Smooth muscle cell (in vitro differentiated cells): ENCODE measurements around the gene PPP1R14D. TPM values are rescaled to one million over a fixed set of nuclear protein-coding genes. Genes with fewer than 3 reads are reported as not detected.

Source experiments
- DNase-seq: peaks from one replicate; lab custom pipeline; 2025; ENCODE audit not compliant: unreplicated experiment; lab: John Stamatoyannopoulos, UW
- H2AFZ ChIP-seq: fragments of 200-600 bp; sonication (generic); 2 replicates; pipeline ENCODE4 v1.6.0; 2016; ENCODE audit warnings: antibody characterized with exemption, low read depth, mild to moderate bottlenecking
- H3F3A ChIP-seq: fragments of 200-600 bp; sonication (generic); 2 replicates; pipeline ENCODE4 v1.6.0; 2017; ENCODE audit warnings: antibody characterized with exemption, low read depth
- H3K27ac ChIP-seq: fragments of 200-600 bp; sonication (generic); 2 replicates; pipeline ENCODE4 v1.5.1; 2016; ENCODE audit warnings: low read depth, mild to moderate bottlenecking
- H3K27me3 ChIP-seq: fragments of 200-600 bp; sonication (generic); 2 replicates; pipeline ENCODE4 v1.6.1; 2016; ENCODE audit warnings: low read depth, mild to moderate bottlenecking
- H3K36me3 ChIP-seq: fragments of 200-600 bp; sonication (generic); 2 replicates; pipeline ENCODE4 v1.5.1; 2016; ENCODE audit warnings: low read depth
- H3K4me1 ChIP-seq: fragments of 200-600 bp; sonication (generic); 2 replicates; pipeline ENCODE4 v1.5.1; 2016; ENCODE audit warnings: low read depth
- H3K4me2 ChIP-seq: fragments of 200-600 bp; sonication (generic); 2 replicates; pipeline ENCODE4 v1.6.0; 2016; ENCODE audit warnings: mild to moderate bottlenecking
- H3K4me3 ChIP-seq: fragments of 200-600 bp; sonication (generic); 2 replicates; pipeline ENCODE4 v1.5.1; 2016; ENCODE audit warnings: mild to moderate bottlenecking
- H3K79me2 ChIP-seq: fragments of 200-600 bp; sonication (generic); 2 replicates; pipeline ENCODE4 v1.6.0; 2016; ENCODE audit warnings: low read depth, mild to moderate bottlenecking
- H3K9ac ChIP-seq: fragments of 200-600 bp; sonication (generic); 2 replicates; pipeline ENCODE4 v1.6.0; 2016; ENCODE audit warnings: low read depth
- H3K9me3 ChIP-seq: fragments of 200-600 bp; sonication (generic); replicated peaks from 2 replicates; pipeline ENCODE4 v1.5.1; 2016; ENCODE audit warnings: low read depth
- H4K20me1 ChIP-seq: fragments of 200-600 bp; sonication (generic); 2 replicates; pipeline ENCODE4 v1.6.0; 2016; ENCODE audit warnings: low read depth
- WGBS: methylation state at CpG from one replicate; pipeline ENCODE4 v1.1.7; 2016; ENCODE audit warnings: low lambda C conversion rate; 5-methylcytosine and 5-hydroxymethylcytosine counted together
- polyA plus RNA-seq: library from polyadenylated mRNA; unstranded; fragments of >200 nt; fragmentation: Nextera tagmentation; extraction: Ambion mirVana; gene quantifications from 2 replicates; pipeline ENCODE4 v1.2.1, GENCODE V29; 2016
- total RNA-seq: library from RNA; depleted of rRNA; stranded (reverse); fragments of >200 nt; gene quantifications from 2 replicates; pipeline ENCODE4 v1.2.3, GENCODE V29; 2014
- TF ChIP-seq, protein P1 (sequence below): fragments of 200-600 bp; sonication (generic); IDR thresholded peaks from 2 replicates; pipeline ENCODE4 v1.5.1; 2017; ENCODE audit warnings: borderline replicate concordance, mild to moderate bottlenecking, antibody characterized with exemption; ENCODE audit not compliant: insufficient read depth, poor library complexity, severe bottlenecking

The PPP1R14D gene
- total and polyA plus RNA-seq, 2 experiments from 2014 or later: not detected

DNA sequence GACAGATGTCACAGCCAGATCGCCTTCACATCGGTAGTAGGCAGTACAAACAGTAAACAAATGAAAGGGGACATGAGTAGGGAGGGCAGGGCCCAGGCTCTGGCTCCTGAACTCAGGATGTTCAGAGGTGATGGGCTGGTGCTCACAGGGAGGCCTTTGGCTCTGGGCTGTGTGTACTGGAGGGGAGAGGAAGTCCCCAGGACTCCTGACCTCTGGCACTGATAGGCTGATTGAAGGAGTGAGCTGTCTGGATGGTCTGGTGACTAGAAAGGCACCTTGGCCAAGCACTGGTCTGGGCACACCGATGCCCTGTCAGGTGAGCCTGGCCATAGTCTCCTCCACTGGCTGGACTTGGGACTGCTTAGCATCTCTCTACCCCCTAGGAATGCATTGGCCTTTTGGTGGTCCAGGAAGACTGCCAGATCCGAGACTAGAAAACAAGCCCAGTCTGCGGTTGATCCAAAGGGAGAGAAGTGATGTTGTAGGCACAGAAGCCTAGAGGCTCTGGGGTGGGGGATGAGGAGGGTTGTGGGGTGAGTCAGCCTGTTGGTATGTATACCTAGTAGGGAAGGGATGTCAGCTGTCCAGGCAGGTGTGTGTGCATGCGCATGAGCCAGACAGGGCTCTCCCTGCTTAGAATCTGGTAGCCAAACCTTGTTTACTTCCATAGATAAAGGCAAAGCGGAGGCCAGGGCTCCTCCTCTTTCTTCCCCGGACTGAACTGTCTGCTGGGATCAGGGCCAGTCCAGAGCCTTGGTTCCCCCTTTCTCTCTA lies 17.2 kb upstream of the PPP1R14D start:
- Histone ChIP-seq H4K20me1 (peaks cover 11% of the 10 kb centered on the region), H3K27me3 (no peaks in the 10 kb centered on the region), H3K27ac (peak overlapping the region; percentile 88), H3K36me3 (no peaks in the 10 kb centered on the region), H3K4me3 (peak overlapping the region; percentile 79), H3K4me2 (peak overlapping the region; percentile 95), H2AFZ (no peak overlapping the region), H3K4me1 (peaks cover 12% of the 10 kb centered on the region), H3K79me2 (peaks cover 4% of the 10 kb centered on the region), H3K9ac (peak overlapping the region; percentile 60), H3F3A (no peaks in the 10 kb centered on the region), H3K9me3 (no peaks in the 10 kb centered on the region)
- TF ChIP-seq, protein P1, sequence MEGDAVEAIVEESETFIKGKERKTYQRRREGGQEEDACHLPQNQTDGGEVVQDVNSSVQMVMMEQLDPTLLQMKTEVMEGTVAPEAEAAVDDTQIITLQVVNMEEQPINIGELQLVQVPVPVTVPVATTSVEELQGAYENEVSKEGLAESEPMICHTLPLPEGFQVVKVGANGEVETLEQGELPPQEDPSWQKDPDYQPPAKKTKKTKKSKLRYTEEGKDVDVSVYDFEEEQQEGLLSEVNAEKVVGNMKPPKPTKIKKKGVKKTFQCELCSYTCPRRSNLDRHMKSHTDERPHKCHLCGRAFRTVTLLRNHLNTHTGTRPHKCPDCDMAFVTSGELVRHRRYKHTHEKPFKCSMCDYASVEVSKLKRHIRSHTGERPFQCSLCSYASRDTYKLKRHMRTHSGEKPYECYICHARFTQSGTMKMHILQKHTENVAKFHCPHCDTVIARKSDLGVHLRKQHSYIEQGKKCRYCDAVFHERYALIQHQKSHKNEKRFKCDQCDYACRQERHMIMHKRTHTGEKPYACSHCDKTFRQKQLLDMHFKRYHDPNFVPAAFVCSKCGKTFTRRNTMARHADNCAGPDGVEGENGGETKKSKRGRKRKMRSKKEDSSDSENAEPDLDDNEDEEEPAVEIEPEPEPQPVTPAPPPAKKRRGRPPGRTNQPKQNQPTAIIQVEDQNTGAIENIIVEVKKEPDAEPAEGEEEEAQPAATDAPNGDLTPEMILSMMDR: no peak
- 59% methylated on average over 8 of the region's 8 CpGs for WGBS
- DNase-seq: no peak

DNA sequence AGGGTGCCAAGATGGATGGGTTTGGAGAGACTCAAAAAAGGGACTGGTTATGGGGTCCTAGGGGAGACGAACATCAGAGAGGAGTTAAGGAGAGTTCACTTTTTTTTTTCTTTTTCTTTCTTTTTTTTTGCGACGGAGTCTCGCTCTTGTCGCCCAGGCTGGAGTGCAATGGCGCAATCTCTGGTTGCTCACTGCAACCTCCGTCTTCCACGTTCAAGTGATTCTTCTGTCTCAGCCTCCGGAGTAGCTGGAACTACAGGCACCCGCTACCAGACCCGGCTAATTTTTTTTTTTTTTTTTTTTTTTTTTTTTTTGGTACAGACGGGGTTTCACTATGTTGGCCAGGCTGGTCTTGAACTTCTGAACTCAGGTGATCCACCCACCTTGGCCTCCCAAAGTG lies 16.5 kb upstream of the PPP1R14D start:
- no peak for DNase-seq
- no peaks in the 10 kb centered on the region for H3F3A ChIP-seq
- TF ChIP-seq, protein P1: no peak
- H4K20me1 ChIP-seq: peaks cover 11% of the 10 kb centered on the region
- peak overlapping the region; percentile 79 for H3K9ac ChIP-seq
- H3K4me3 ChIP-seq: peak overlapping the region; percentile 79
- peaks cover 4% of the 10 kb centered on the region for H3K79me2 ChIP-seq
- H2AFZ ChIP-seq: peak overlapping the region; percentile 47
- H3K27me3 ChIP-seq: no peaks in the 10 kb centered on the region
- H3K4me2 ChIP-seq: peak overlapping the region; percentile 95
- WGBS: 25% methylated on average over 11 of the region's 12 CpGs
- H3K27ac ChIP-seq: peak overlapping the region; percentile 88
- peaks cover 12% of the 10 kb centered on the region for H3K4me1 ChIP-seq
- H3K9me3 ChIP-seq: no peaks in the 10 kb centered on the region
- no peaks in the 10 kb centered on the region for H3K36me3 ChIP-seq

DNA sequence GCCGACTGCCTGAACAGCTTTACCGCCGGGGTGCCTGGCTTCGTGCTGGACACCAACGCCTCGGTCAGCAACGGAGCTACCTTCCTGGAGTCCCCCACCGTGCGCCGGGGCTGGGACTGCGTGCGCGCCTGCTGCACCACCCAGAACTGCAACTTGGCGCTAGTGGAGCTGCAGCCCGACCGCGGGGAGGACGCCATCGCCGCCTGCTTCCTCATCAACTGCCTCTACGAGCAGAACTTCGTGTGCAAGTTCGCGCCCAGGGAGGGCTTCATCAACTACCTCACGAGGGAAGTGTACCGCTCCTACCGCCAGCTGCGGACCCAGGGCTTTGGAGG lies 16.2 kb upstream of the PPP1R14D start:
- no peak for DNase-seq
- Histone ChIP-seq H3K9me3 (no peaks in the 10 kb centered on the region), H3K27me3 (no peaks in the 10 kb centered on the region), H3K4me1 (peaks cover 12% of the 10 kb centered on the region), H4K20me1 (peaks cover 11% of the 10 kb centered on the region), H3F3A (no peaks in the 10 kb centered on the region), H3K9ac (peak overlapping the region; percentile 79), H3K36me3 (no peaks in the 10 kb centered on the region), H3K79me2 (peaks cover 4% of the 10 kb centered on the region), H2AFZ (peak overlapping the region; percentile 47), H3K4me2 (peak overlapping the region; percentile 95), H3K27ac (peak overlapping the region; percentile 88), H3K4me3 (peak overlapping the region; percentile 79)
- TF ChIP-seq, protein P1: no peak
- 3% methylated on average over 28 of the region's 28 CpGs for WGBS
